ENCODE measurements around the gene PSMG2.

- no peak for TF ChIP-seq CTCF (IDR thresholded peaks at IDR 0.05)
- no peak for TF ChIP-seq ZFP36 (IDR thresholded peaks at IDR 0.05; ENCODE audit: borderline replicate concordance, partially characterized antibody)
- no peak for TF ChIP-seq POLR2A (IDR thresholded peaks at IDR 0.05; ENCODE audit: low read length)
- TF ChIP-seq JUN (IDR thresholded peaks at IDR 0.05): no peak
These were observed 65.8 kb downstream of the PSMG2 start for GRCh38 chr18:12768625-12769024.

Measured in A549 (cell line).